Measurements from ENCODE around the gene DUSP3.

Gene DUSP3

GRCh38 chr17:43733956-43734355 lies 44.8 kb downstream of the DUSP3 start:
- TF ChIP-seq GABPA (IDR thresholded peaks at IDR 0.05; ENCODE audit: low read depth) (no peak), CTCF (IDR thresholded peaks at IDR 0.05; ENCODE audit: insufficient read depth, low read length) (no peak), REST (IDR thresholded peaks at IDR 0.05; ENCODE audit: insufficient replicate concordance, low read depth) (no peak), SPI1 (IDR thresholded peaks at IDR 0.05; ENCODE audit: borderline replicate concordance, low read depth) (no peak), POLR2AphosphoS5 (IDR thresholded peaks at IDR 0.05; ENCODE audit: low read depth) (no peak)
- Histone ChIP-seq H3K4me3 (replicated peaks; ENCODE audit: insufficient read depth, low read length) (no peak overlapping the region), H3K27me3 (ENCODE audit: insufficient read depth, poor library complexity, severe bottlenecking) (no peaks in the 10 kb centered on the region), H3K27ac (replicated peaks) (no peak overlapping the region)
- DNase-seq (ENCODE audit: low read depth in 1 of 2, low spot score in 1 of 2): no peak

- H3K4me3 ChIP-seq (replicated peaks; ENCODE audit: insufficient read depth, low read length): no peak overlapping the region
- TF ChIP-seq POLR2AphosphoS5 (IDR thresholded peaks at IDR 0.05; ENCODE audit: low read depth) (no peak), REST (IDR thresholded peaks at IDR 0.05; ENCODE audit: insufficient replicate concordance, low read depth) (no peak), GABPA (IDR thresholded peaks at IDR 0.05; ENCODE audit: low read depth) (no peak), CTCF (IDR thresholded peaks at IDR 0.05; ENCODE audit: insufficient read depth, low read length) (no peak)
- no peaks in the 10 kb centered on the region for H3K27me3 ChIP-seq (ENCODE audit: insufficient read depth, poor library complexity, severe bottlenecking)
- H3K27ac ChIP-seq (replicated peaks): no peak overlapping the region
- DNase-seq (ENCODE audit: low read depth in 1 of 2, low spot score in 1 of 2): no peak
Observed at GRCh38 chr17:43732958-43733357, 45.8 kb downstream of the DUSP3 start.

- no peak for DNase-seq (ENCODE audit: low read depth in 1 of 2, low spot score in 1 of 2)
- no peak for TF ChIP-seq POLR2AphosphoS5 (IDR thresholded peaks at IDR 0.05; ENCODE audit: low read depth)
- no peak for TF ChIP-seq SPI1 (IDR thresholded peaks at IDR 0.05; ENCODE audit: borderline replicate concordance, low read depth)
- no peak for TF ChIP-seq CTCF (IDR thresholded peaks at IDR 0.05; ENCODE audit: insufficient read depth, low read length)
- TF ChIP-seq REST (IDR thresholded peaks at IDR 0.05; ENCODE audit: insufficient replicate concordance, low read depth): no peak
- no peak for TF ChIP-seq GABPA (IDR thresholded peaks at IDR 0.05; ENCODE audit: low read depth)
- Histone ChIP-seq H3K27me3 (ENCODE audit: insufficient read depth, poor library complexity, severe bottlenecking) (no peaks in the 10 kb centered on the region), H3K4me3 (replicated peaks; ENCODE audit: insufficient read depth, low read length) (no peak overlapping the region), H3K27ac (replicated peaks) (no peak overlapping the region)
Observed at GRCh38 chr17:43728081-43728480, 50.7 kb downstream of the DUSP3 start.

Data from HL-60 (cell line).